ENCODE data around the gene IQSEC3.
"Not testable (repeated sequence)": the region's sequence is repeated elsewhere in the genome, so short reads cannot be mapped to it uniquely, and the experiment has no call there.

IQSEC3 gene

GRCh38 chr12:204261-204678 lies 137.7 kb downstream of the IQSEC3 start:
- no peak for DNase-seq

GRCh38 chr12:205026-205425 lies 138.5 kb downstream of the IQSEC3 start:
- DNase-seq, result no peak

GRCh38 chr12:206746-207440 lies 140.3 kb downstream of the IQSEC3 start:
- DNase-seq, result no peak

- DNase-seq, result no peak
Measured at GRCh38 chr12:207804-208203, 141.2 kb downstream of the IQSEC3 start.

GRCh38 chr12:208813-209212 lies 142.2 kb downstream of the IQSEC3 start:
- no peak for DNase-seq

GRCh38 chr12:209246-209645 lies 142.7 kb downstream of the IQSEC3 start:
- DNase-seq, result no peak

GRCh38 chr12:209851-210250 lies 143.3 kb downstream of the IQSEC3 start:
- no peak for DNase-seq

- no peak for DNase-seq
Measured at GRCh38 chr12:210277-211141, 143.9 kb downstream of the IQSEC3 start.

GRCh38 chr12:211142-211465 lies 144.5 kb downstream of the IQSEC3 start:
- no peak for DNase-seq

GRCh38 chr12:211639-212414 lies 145.3 kb downstream of the IQSEC3 start:
- DNase-seq, result no peak

- no peak for DNase-seq
Measured at GRCh38 chr12:212415-212714, 145.8 kb downstream of the IQSEC3 start.

- no peak for DNase-seq
Measured at GRCh38 chr12:212715-213526, 146.4 kb downstream of the IQSEC3 start.

- no peak for DNase-seq
Measured at GRCh38 chr12:213527-213932, 147.0 kb downstream of the IQSEC3 start.

- no peak for DNase-seq
Measured at GRCh38 chr12:214003-214741, 147.6 kb downstream of the IQSEC3 start, which contains the start of gene SLC6A12. SLC6A12 (minus strand) TSS chr12:214157; CDS start chr12:209986, 4,171 bp downstream.

GRCh38 chr12:215116-215515 lies 148.5 kb downstream of the IQSEC3 start:
- DNase-seq, result no peak

GRCh38 chr12:217029-217428 lies 150.5 kb downstream of the IQSEC3 start:
- not testable (repeated sequence) for DNase-seq

GRCh38 chr12:218221-218620 lies 151.7 kb downstream of the IQSEC3 start:
- no peak for DNase-seq

GRCh38 chr12:218728-219590 lies 152.4 kb downstream of the IQSEC3 start:
- DNase-seq, result no peak

- DNase-seq, result peak; percentile 48
Measured at GRCh38 chr12:219891-220352, 153.4 kb downstream of the IQSEC3 start.

GRCh38 chr12:220491-220890 lies 153.9 kb downstream of the IQSEC3 start:
- DNase-seq, result no peak
